Middle frontal gyrus (tissue), 1 donor: ENCODE results near the gene METTL15.
"Not testable (repeated sequence)": the region's sequence is repeated elsewhere in the genome, so short reads cannot be mapped to it uniquely, and the experiment has no call there.

Source experiments
- DNase-seq: peaks from one replicate; pipeline ENCODE4 v3.0.0-alpha.2; 2015; ENCODE audit warnings: low spot score; ENCODE audit errors: extremely low spot score

The METTL15 gene

GRCh38 chr11:28107750-28108618, at the start of gene METTL15, which contains the start of gene KIF18A:
METTL15 (plus strand) TSS chr11:28108388; CDS start chr11:28113335, 4,947 bp downstream.
KIF18A (minus strand) TSS chr11:28108156; CDS start chr11:28097947, 10,209 bp downstream.
- DNase-seq, result peak; percentile 96

GRCh38 chr11:28071305-28071704, 36.9 kb upstream of the METTL15 start:
- no peak for DNase-seq

GRCh38 chr11:28072321-28072720, 35.9 kb upstream of the METTL15 start:
- DNase-seq, result no peak

GRCh38 chr11:28077521-28077920, 30.7 kb upstream of the METTL15 start:
- no peak for DNase-seq

- DNase-seq, result no peak
Measured at GRCh38 chr11:28083118-28083517, 25.1 kb upstream of the METTL15 start.

GRCh38 chr11:28086569-28086968, 21.6 kb upstream of the METTL15 start:
- no peak for DNase-seq

GRCh38 chr11:28087192-28087591, 21.0 kb upstream of the METTL15 start:
- DNase-seq, result not testable (repeated sequence)

GRCh38 chr11:28087693-28088092, 20.5 kb upstream of the METTL15 start:
- not testable (repeated sequence) for DNase-seq

GRCh38 chr11:28089378-28089777, 18.8 kb upstream of the METTL15 start:
- no peak for DNase-seq

GRCh38 chr11:28090052-28090749, 18.0 kb upstream of the METTL15 start:
- DNase-seq, result no peak

GRCh38 chr11:28092786-28093185, 15.4 kb upstream of the METTL15 start:
- no peak for DNase-seq

GRCh38 chr11:28098257-28098656, 9.9 kb upstream of the METTL15 start:
- no peak for DNase-seq

GRCh38 chr11:28099715-28100114, 8.5 kb upstream of the METTL15 start:
- DNase-seq, result no peak

GRCh38 chr11:28100665-28101064, 7.5 kb upstream of the METTL15 start:
- no peak for DNase-seq

- DNase-seq, result not testable (repeated sequence)
Measured at GRCh38 chr11:28102300-28102699, 5.9 kb upstream of the METTL15 start.

- no peak for DNase-seq
Measured at GRCh38 chr11:28104425-28104824, 3.8 kb upstream of the METTL15 start.

GRCh38 chr11:28104984-28105383, 3.2 kb upstream of the METTL15 start:
- DNase-seq, result no peak

GRCh38 chr11:28105869-28106268, 2.3 kb upstream of the METTL15 start:
- no peak for DNase-seq

- no peak for DNase-seq
Measured at GRCh38 chr11:28106353-28107043, 1.7 kb upstream of the METTL15 start.

GRCh38 chr11:28107191-28107749, 918 bp upstream of the METTL15 start:
- DNase-seq, result no peak

- DNase-seq, result no peak
Measured at GRCh38 chr11:28108958-28109357, 770 bp downstream of the METTL15 start.
